ENCODE data around the gene GMCL2.

Gene GMCL2

DNA sequence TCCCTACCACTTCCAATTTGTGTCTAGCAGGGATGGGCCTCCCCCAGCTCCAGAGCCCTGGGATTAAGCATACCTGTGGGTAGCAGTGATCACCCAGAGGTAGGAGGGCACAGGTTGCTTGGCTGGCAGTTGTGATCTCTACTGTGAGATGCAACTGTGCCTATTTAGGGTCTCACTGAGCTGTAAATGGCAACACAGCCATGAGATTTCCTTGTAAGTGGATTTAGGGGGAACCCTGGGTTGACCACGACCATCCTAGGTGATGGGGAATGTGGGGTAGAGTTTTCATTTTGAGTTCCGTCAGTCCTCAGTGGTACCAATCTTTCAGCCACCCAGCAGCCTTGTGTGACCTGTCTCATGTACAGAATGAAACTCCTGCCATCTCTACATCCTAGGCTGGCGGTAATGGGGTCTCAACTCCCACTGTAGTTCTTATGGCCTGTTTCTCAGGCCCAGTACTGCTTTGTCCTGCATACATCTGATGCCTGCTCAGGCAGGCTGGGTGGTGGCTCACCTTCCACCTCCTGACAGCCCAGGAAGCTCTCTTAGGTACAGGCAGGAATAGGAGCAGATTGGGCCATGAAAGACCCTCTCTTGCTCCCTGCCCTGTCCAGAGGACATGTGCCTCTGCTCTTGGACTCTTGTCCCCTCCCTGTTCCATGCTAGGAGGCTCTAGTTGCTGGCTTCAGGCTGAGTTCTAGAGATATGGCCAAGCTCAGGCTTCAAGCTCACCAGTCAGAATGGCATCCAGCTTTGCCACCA, 25.3 kb upstream of the GMCL2 start:
- in situ Hi-C loops (cut with MboI; ENCODE audit: low sequenced_read_pairs, unreplicated experiment), result no loop called here
- TF ChIP-seq, protein P1, sequence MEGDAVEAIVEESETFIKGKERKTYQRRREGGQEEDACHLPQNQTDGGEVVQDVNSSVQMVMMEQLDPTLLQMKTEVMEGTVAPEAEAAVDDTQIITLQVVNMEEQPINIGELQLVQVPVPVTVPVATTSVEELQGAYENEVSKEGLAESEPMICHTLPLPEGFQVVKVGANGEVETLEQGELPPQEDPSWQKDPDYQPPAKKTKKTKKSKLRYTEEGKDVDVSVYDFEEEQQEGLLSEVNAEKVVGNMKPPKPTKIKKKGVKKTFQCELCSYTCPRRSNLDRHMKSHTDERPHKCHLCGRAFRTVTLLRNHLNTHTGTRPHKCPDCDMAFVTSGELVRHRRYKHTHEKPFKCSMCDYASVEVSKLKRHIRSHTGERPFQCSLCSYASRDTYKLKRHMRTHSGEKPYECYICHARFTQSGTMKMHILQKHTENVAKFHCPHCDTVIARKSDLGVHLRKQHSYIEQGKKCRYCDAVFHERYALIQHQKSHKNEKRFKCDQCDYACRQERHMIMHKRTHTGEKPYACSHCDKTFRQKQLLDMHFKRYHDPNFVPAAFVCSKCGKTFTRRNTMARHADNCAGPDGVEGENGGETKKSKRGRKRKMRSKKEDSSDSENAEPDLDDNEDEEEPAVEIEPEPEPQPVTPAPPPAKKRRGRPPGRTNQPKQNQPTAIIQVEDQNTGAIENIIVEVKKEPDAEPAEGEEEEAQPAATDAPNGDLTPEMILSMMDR (IDR thresholded peaks at IDR 0.05; ENCODE audit: borderline replicate concordance, control extremely low read depth, extremely low read depth, insufficient read depth, missing control alignments), result no peak
- no peak for DNase-seq (ENCODE audit: low spot score)

DNA sequence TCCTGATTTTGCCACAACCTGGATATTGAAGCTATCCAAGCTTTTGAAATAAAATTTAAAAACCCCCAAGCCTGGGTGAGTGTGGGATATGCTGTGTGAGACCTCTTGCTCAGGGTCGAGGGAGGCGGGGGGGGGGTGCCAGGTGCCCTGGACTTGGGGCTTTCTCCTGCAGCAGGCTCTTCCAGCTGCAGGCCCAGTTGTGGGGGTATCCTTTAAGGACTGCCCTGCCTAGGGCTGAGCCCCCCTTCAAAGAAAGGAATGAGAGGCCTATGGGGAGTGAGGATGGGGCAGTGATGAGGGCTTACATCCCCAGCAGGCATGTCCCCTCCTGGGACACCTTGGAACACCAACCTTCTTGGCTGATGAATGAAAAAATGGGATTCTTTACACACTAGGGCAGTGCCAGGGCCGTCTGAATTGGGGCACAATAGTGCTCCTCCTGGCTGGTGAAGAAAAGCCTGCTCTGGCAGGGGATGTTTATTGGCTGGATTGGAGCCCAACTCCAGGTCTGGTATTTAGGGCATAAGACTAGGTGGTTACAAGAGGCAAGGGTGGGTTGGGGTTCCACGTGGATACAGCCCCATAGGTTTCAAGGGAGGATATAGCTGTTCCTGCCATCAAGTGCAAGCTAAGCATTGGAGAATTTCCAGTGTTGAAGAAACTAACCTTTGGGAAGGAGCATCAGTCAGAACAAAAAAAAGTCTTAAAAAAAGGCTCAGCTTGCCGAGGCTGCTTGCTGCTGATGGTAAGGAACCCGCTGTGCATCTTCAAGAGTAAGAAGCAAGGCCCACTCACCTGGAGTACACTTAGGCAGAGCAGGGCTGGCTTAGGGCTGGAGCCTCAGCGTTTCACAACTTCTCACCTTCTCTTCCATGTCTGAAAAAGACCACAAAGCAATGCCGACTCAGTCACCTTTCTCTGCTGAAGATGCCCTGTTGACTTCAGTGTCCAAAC, 24.2 kb upstream of the GMCL2 start:
- TF ChIP-seq, protein P1 (IDR thresholded peaks at IDR 0.05; ENCODE audit: borderline replicate concordance, control extremely low read depth, extremely low read depth, insufficient read depth, missing control alignments), result no peak
- no peak for DNase-seq (ENCODE audit: low spot score)
- in situ Hi-C loops (cut with MboI; ENCODE audit: low sequenced_read_pairs, unreplicated experiment), result no loop called here

DNA sequence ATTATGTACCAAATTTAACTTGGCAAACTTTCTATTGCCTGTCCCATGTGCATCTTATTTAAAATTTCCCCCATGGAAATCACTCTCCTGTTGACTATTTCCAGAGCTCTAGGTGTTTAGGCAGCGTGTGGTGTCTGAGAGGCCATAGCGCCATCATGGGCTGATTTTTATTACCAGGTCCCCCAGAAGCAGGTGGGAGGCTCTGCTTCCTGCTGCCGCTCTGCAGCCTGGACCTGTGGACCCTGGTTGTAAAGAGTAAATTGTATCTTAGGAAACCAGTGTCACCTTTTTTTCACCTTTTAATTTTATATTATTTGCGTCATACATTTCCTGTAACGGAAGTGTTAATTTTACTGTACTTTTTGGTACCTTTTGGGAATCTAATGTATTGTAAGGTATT, 23.5 kb upstream of the GMCL2 start:
- in situ Hi-C loops (cut with MboI; ENCODE audit: low sequenced_read_pairs, unreplicated experiment), result no loop called here
- DNase-seq (ENCODE audit: low spot score), result no peak
- TF ChIP-seq, protein P1 (IDR thresholded peaks at IDR 0.05; ENCODE audit: borderline replicate concordance, control extremely low read depth, extremely low read depth, insufficient read depth, missing control alignments), result no peak

DNA sequence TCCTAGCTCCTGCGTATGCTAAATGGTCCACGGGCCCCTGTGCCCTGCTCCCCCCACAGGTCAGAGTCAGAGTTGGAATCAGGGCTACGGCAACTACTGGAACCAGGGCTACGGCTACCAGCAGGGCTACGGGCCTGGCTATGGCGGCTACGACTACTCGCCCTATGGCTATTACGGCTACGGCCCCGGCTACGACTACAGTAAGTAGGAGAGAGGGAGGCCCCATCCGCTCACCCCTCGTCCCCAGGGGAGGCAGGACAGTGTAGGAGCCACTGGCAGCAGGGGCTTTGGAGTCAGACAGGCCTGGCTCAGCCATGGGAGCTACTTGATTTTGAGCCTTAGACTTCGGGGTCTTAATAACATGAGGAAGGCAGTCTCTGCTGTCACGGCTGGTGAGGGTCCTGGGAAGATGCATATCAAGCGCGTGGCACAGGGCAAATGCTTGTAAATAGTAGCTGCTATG, 22.9 kb upstream of the GMCL2 start:
- in situ Hi-C loops (cut with MboI; ENCODE audit: low sequenced_read_pairs, unreplicated experiment), result no loop called here
- TF ChIP-seq, protein P1 (IDR thresholded peaks at IDR 0.05; ENCODE audit: borderline replicate concordance, control extremely low read depth, extremely low read depth, insufficient read depth, missing control alignments), result no peak
- no peak for DNase-seq (ENCODE audit: low spot score)

DNA sequence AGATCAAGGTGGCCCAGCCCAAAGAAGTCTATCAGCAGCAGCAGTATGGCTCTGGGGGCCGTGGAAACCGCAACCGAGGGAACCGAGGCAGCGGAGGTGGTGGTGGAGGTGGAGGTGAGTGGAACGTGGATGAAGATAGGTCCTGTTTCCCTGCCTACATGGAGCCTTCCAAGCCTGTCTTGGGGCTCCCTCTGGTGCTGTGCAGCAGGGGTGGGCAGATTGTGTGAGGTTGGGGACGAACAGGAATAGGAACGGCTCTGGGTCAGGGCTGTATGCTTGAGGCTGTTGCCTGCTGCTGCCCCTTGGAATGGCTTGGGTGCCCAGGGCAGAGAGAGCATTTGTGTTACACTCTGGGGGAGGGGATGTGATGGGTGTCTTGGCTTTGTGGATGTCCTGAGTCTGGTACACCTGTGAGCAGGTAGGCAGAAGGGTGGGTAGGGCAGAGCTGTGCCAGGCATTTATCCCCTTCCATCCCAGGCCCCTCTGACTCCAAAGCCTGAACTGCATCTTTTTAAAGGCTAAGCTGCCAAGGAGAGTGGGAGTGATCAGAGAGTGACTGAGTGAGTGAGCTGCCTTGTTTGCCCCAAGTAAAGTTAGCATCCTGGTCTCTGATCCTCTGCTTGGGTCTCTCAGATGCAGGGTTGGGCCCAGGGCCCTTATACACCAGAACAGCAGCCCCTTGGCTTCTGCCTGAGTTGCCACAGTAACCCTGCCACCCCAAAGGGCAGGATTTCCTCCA, 22.3 kb upstream of the GMCL2 start:
- in situ Hi-C loops (cut with MboI; ENCODE audit: low sequenced_read_pairs, unreplicated experiment), result no loop called here
- TF ChIP-seq, protein P1 (IDR thresholded peaks at IDR 0.05; ENCODE audit: borderline replicate concordance, control extremely low read depth, extremely low read depth, insufficient read depth, missing control alignments), result no peak
- no peak for DNase-seq (ENCODE audit: low spot score)

Measured in GM13976 (cell line).